NCI-H2196 treated with DMSO at 0.1 percent for 48 hours (cell line): Measurements from ENCODE around the gene CHSY1.

Source experiments
- DNase-seq: peaks from one replicate; lab custom pipeline; 2025; ENCODE audit not compliant: unreplicated experiment; lab: John Stamatoyannopoulos, UW

Gene CHSY1

DNA sequence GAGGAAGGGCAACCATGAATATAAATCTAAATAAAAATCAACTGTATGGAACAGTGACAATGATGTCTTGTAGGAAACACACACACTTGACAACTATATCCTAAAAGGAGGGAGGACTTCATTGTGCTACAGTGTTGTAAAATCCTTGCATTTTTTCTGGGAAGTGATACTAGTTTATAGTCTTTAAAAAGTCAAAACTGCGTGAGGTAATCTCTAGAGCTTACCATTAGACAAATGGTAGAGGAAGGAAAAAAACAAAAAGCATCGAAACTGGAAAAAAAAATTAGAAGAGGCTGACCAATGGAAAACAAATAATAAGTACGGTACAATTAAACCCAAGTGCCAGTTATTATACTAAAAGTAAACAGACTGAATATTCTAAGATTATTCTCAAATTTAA lies 38.7 kb downstream of the CHSY1 start:
- DNase-seq, result no peak

- no peak for DNase-seq
Measured at GRCh38 chr15:101211897-101212296, 40.0 kb downstream of the CHSY1 start.

DNA sequence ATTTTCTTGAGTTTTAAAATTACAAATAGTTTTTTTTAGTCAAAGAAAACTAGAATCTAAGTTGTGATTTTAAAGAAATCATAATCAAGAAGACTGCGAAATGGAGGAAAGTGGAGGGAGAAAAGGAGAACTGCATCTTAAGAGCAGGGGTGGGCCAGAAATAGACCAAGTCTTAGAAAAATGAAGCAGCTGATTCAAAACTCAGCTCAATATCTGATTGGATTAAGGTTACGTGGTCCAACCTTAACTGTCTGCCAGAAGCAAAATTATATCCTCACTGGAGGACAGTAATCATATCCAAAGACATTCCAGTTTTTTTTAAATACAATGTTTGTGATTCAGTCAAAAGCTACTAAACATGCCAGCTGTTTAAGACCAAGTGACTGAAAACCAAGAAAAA lies 41.4 kb downstream of the CHSY1 start:
- DNase-seq, result no peak

DNA sequence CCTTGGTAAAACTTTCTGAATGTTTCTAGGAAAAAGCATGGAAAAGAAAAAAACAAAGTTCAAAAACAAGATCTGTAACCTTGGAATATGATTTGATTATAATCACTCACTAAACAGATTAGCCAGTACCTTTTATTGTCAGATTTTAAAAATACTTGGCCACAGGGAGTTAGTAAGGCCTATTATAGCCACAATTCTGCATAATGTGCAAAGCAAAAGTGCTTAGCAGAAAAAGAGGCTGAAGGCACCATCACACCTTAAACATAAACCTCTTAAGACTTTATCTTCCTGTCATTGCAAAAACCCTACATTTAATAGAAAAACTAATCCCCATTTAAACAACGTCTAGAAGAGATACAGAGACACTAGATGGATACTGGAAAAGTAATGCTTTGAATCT lies 41.8 kb downstream of the CHSY1 start:
- no peak for DNase-seq

DNA sequence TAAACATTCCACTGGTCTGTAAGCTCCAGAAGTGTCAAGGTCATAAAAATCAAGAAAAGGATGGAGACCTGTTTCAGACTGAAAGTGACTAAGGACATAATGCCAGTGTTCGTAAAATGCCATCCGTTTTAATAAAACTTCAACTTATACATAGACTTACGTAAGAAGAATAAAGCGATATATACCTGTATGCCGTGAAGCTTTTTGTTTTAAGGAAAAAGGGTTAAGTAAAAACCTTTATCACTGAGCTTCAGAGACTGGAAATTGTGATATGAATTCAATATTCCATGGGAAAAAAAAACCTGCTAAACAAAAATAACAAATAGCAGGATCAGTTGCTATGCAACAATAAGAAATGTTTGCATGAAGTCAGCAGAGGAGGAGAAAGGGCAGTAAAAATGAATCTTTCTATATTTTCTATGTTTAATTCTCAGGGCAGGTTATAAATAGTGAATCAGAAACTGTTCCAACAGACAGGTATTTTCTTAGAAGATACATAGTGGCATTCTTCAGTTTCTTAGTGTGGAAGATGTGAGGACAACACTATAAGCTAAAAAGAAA lies 42.5 kb downstream of the CHSY1 start:
- no peak for DNase-seq

- DNase-seq, result no peak
Measured at GRCh38 chr15:101207867-101208288, 44.0 kb downstream of the CHSY1 start.

GRCh38 chr15:101206176-101206591 lies 45.7 kb downstream of the CHSY1 start:
- no peak for DNase-seq

DNA sequence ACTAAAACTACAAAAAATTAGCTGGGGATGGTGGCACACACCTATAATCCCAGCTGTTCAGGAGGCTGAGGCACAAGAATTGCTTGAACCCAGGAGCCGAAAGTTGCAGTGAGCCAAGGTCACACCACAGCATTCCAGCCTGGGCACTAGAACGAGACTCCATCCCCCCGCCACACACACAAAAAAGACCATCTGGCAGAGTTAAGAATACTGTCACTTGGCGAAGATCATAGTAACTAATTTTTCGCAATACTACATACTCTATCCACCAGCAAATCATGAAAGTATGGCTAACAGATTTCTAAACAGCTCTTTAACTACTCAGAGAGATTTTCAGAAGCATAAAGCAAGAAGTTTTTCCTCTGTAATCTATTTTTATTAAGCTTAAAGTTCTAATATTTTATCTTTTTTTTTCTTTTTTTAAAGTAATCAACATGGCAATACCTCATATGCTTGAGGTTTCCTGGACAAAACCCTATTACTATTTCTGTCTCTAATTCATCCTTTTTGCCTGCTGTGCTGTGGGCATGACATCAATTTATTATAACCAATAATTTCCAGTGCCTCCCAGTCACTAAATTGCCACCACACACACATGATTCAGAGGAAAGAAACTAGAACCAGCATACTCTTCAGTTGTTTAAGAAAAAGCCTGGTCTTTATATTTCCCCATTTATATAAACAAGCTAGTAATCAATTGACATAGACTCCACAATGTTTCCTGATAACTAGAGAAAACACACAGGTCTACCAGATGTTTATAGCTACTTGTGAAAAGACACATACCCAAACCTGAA lies 46.9 kb downstream of the CHSY1 start:
- DNase-seq, result no peak

DNA sequence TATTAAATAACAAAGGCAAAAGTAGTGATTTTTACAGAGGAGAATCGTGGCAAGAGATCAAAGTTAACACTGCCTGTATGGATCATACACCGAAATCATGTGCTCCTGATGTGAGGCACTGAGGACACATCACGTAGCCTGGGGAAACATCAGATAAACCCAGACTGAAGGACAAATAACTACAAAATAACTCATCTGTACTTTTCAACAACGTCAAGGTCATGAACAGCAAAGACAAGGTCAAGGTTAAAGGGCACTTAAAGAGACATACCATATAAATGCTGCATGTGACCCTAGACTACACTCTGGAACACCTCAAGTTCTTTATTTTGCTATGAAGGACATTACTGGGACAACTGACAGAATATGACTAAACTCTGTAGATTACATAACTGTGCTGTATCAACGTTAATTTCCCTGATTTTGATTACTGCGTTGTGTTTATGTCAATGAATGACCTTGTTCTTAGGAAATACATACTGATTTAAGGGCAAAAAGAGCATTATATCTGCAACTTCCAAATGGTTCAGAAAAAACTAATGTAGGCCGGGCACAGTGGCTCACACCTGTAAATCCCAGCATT lies 48.1 kb downstream of the CHSY1 start:
- no peak for DNase-seq

GRCh38 chr15:101203029-101203573 lies 48.7 kb downstream of the CHSY1 start:
- DNase-seq, result no peak

DNA sequence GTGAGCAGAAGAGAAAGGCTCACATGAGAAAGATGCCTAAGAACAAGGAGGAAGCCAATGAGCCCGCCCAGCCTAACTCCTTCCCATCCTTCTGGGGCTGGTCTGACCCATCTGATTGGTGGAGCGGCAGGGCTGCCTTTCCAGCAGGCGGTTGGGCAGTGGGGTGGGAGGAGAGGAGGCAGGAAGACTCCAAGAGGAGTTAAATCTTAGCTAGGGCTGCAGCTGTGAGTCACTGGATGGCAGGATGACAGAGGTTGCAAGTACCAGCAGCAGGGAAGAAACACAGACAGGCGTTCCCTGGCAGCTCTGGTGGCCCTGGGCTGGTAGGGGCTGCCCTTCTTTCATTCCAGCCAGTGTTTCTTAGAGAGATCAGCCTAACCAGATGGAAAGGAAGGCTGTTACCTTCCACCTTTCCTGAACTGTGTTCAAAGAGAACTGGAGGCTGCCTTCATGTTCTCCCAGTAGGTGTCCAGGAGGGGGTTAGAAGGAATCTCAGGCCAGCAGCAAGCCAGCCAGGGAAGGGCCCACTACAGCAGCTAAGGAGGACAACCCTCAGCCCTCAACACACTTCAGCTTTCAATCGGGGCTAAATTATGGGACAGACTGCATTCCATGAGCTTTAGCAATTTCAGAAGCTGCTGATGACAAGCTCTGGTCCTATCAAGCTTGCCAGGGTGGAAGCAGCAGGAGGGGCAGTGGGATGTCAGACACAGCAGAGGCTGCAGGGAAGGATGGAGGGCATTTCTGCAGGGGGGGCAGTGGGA lies 50.3 kb downstream of the CHSY1 start:
- DNase-seq, result no peak

DNA sequence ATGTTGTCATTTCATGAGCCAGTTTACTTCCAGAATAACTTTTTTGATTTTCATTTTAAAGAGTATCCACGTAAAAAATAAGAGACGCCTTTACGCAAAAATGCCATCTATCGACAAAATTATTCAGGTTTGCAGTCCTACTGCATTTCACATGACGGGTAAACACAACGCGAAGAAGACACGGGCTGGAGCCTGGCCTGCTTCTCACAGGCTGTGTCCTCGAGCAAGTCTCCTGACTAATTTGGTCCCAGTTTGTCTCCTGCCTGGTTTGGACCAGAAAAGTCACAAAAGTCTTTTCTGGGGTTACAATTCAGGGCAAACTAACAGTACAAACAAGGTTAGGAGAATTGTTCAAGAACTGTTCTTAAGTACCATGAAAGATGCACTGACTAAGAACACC lies 51.7 kb downstream of the CHSY1 start:
- DNase-seq, result no peak

- DNase-seq, result no peak
Measured at GRCh38 chr15:101198800-101199199, 53.0 kb downstream of the CHSY1 start.

DNA sequence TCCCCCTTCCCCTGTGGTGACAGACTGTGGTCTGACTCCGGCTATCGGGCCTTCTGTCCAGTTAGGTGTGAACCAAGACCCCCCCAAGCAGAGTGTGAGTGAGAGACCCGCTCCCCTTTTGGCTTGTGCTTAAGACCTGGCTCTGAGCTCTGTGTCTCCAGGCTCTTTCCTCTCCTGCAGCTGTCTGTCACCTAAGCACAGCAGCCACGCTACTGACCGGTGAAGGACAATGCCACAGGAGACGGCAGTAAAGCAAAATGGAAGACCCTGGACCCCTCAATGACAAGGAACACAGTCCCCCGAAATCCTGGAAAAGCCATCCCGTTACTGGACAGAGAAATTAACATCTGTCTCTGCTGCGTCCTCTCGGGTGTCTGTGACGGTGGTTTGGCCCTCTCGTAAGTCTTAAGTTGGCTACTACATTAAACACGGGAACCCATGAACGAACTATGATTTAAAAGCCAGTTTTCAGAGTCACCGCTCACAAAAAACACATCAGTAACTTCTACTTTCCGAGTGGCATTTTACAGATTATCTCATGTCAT lies 53.7 kb downstream of the CHSY1 start:
- no peak for DNase-seq

GRCh38 chr15:101194546-101195125 lies 57.2 kb downstream of the CHSY1 start:
- DNase-seq, result no peak

GRCh38 chr15:101193806-101194545 lies 57.9 kb downstream of the CHSY1 start:
- no peak for DNase-seq

GRCh38 chr15:101193120-101193644 lies 58.7 kb downstream of the CHSY1 start:
- no peak for DNase-seq

DNA sequence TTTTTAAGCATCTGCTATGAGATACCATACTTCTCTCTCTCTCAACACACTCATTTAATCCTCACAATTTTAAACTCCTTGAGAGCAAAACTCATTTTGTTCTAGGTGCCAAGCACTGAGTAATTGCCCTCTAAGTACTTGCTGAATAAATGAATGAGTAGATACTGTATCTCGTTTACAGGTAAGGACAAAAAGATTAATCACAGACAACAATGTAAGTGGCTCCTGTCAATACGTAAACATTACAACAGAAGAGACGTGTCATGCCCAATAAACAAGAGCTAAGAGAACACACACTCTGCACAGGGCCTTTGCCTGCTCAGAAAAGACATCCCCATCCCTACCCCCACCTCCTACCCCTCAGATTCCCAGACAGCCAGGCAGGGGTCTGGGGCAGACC lies 59.8 kb downstream of the CHSY1 start:
- DNase-seq, result no peak

DNA sequence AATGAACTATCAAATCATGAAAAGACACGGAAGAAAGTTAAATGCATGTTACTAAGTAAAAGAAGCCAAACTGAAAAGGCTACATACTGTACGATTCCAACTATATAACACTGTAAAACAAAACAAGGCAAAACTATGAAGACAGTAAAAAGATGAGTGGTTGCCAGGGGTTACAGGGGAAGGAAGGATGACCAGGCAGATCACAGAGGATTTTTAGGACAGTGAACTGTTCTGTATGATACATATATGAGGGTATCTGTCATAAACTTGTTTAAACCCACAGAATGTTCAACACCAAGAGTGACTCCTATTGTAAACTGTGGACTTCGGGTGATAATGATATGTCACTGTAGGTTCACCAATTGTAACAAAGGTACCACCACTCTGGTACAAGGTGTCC lies 60.6 kb downstream of the CHSY1 start:
- no peak for DNase-seq

- DNase-seq, result no peak
Measured at GRCh38 chr15:101190092-101190595, 61.7 kb downstream of the CHSY1 start.
